Measurements from ENCODE around the gene TPST2.

The TPST2 gene

GRCh38 chr22:26496456-26496855 lies 93.5 kb downstream of the TPST2 start:
- no peak overlapping the region for H3K4me3 Mint-ChIP-seq
- TF ChIP-seq, protein P1, sequence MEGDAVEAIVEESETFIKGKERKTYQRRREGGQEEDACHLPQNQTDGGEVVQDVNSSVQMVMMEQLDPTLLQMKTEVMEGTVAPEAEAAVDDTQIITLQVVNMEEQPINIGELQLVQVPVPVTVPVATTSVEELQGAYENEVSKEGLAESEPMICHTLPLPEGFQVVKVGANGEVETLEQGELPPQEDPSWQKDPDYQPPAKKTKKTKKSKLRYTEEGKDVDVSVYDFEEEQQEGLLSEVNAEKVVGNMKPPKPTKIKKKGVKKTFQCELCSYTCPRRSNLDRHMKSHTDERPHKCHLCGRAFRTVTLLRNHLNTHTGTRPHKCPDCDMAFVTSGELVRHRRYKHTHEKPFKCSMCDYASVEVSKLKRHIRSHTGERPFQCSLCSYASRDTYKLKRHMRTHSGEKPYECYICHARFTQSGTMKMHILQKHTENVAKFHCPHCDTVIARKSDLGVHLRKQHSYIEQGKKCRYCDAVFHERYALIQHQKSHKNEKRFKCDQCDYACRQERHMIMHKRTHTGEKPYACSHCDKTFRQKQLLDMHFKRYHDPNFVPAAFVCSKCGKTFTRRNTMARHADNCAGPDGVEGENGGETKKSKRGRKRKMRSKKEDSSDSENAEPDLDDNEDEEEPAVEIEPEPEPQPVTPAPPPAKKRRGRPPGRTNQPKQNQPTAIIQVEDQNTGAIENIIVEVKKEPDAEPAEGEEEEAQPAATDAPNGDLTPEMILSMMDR (IDR thresholded peaks at IDR 0.05; ENCODE audit: unreplicated experiment in 3 of 3): no peak
- peaks cover 65% of the 10 kb centered on the region for H3K36me3 Mint-ChIP-seq (ENCODE audit: low read depth)
- no peaks in the 10 kb centered on the region for H3K27me3 Mint-ChIP-seq (ENCODE audit: low read depth)
- H3K4me1 Mint-ChIP-seq: no peaks in the 10 kb centered on the region
- H3K27ac Mint-ChIP-seq: no peak overlapping the region
- H3K9me3 Mint-ChIP-seq: no peaks in the 10 kb centered on the region

DNA sequence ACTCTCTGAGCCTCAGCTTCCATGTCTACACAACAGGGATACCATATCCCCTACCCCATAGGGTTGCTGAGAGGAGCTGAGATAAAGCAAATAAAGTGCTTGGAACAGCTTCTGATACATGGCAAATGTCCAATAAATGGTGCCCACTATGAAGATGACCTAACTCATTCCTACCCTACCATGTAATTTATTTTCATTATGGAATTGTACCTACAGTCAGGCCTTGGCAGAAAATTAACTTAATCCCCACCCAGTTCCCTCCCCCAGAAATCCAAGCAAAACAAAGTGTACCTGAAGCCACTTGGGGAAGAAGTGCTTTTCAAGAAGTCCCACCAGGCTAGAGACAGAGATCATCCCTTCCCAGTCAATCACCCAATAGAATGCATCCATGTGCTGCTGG lies 95.4 kb downstream of the TPST2 start:
- Mint-ChIP-seq H3K36me3 (ENCODE audit: low read depth) (peaks cover 65% of the 10 kb centered on the region), H3K4me3 (no peak overlapping the region), H3K27ac (no peak overlapping the region), H3K9me3 (no peaks in the 10 kb centered on the region), H3K27me3 (ENCODE audit: low read depth) (no peaks in the 10 kb centered on the region), H3K4me1 (no peaks in the 10 kb centered on the region)
- TF ChIP-seq, protein P1 (IDR thresholded peaks at IDR 0.05; ENCODE audit: unreplicated experiment in 3 of 3): no peak

DNA sequence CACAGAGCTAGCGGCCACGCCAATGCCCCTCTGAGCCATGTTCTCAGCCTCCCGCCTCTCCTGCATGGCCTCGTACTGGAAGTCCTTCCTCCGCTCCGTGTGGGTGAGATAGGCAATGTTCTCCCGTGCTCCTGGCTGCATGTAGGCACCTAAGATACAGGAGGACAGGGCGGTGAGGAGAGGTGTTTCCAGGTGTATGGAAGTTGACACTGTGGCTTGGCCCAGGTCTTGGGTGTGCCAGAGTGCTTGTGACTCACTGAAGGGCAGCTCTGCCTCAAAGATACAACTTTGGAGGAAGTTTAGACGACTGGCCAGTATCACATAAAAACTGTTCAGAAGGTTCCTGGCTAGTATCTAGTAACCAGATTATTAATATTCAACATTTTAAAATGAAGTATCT lies 97.7 kb downstream of the TPST2 start:
- Mint-ChIP-seq H3K36me3 (ENCODE audit: low read depth) (peaks cover 63% of the 10 kb centered on the region), H3K4me3 (no peak overlapping the region), H3K27ac (no peak overlapping the region), H3K27me3 (ENCODE audit: low read depth) (no peaks in the 10 kb centered on the region), H3K4me1 (no peaks in the 10 kb centered on the region), H3K9me3 (no peaks in the 10 kb centered on the region)
- TF ChIP-seq, protein P1 (IDR thresholded peaks at IDR 0.05; ENCODE audit: unreplicated experiment in 3 of 3): no peak

GRCh38 chr22:26489447-26490036 lies 100.4 kb downstream of the TPST2 start:
- H3K27ac Mint-ChIP-seq: peak overlapping the region in 1 of 3 experiments; percentile 42
- peaks cover 48% of the 10 kb centered on the region for H3K36me3 Mint-ChIP-seq (ENCODE audit: low read depth)
- no peaks in the 10 kb centered on the region for H3K9me3 Mint-ChIP-seq
- no peaks in the 10 kb centered on the region for H3K27me3 Mint-ChIP-seq (ENCODE audit: low read depth)
- H3K4me3 Mint-ChIP-seq: no peak overlapping the region
- TF ChIP-seq, protein P1 (IDR thresholded peaks at IDR 0.05; ENCODE audit: unreplicated experiment in 3 of 3): no peak
- peaks cover 20% of the 10 kb centered on the region for H3K4me1 Mint-ChIP-seq

DNA sequence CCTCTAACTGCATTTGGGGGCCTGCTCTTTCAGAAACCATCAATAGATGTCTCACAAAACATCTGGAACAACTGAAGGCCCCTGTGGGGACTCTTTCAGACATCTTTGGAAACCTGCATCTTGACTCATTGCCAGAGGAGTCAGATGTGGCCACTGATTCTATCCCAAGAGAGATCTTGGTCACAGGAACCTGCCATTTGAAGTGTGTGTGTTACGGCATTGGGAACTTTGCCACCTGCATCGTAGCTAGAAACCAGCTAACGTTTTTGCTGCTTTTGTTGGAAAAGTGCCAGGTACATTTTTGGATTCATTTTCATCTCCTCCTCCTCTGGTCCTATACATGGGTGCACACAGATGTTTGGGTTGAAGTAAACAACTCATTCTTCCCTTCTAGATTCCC lies 101.9 kb downstream of the TPST2 start:
- H3K36me3 Mint-ChIP-seq (ENCODE audit: low read depth): peaks cover 36% of the 10 kb centered on the region
- no peaks in the 10 kb centered on the region for H3K9me3 Mint-ChIP-seq
- no peaks in the 10 kb centered on the region for H3K27me3 Mint-ChIP-seq (ENCODE audit: low read depth)
- no peak overlapping the region for H3K4me3 Mint-ChIP-seq
- H3K27ac Mint-ChIP-seq: no peak overlapping the region
- TF ChIP-seq, protein P1 (IDR thresholded peaks at IDR 0.05; ENCODE audit: unreplicated experiment in 3 of 3): no peak
- peaks cover 29% of the 10 kb centered on the region for H3K4me1 Mint-ChIP-seq

- Mint-ChIP-seq H3K4me1 (peaks cover 45% of the 10 kb centered on the region), H3K27me3 (ENCODE audit: low read depth) (no peaks in the 10 kb centered on the region), H3K9me3 (no peaks in the 10 kb centered on the region), H3K4me3 (peak overlapping the region; percentile 54 to 97 (median 95)), H3K27ac (peak overlapping the region; percentile 8 to 39 (median 22)), H3K36me3 (ENCODE audit: low read depth) (peaks cover 27% of the 10 kb centered on the region)
- TF ChIP-seq, protein P1 (IDR thresholded peaks at IDR 0.05; ENCODE audit: unreplicated experiment in 3 of 3): no peak
Measured at GRCh38 chr22:26486394-26486793, 103.5 kb downstream of the TPST2 start.

All from nephron (organoid).